Germinal center (tissue), 1 donor: Measurements from ENCODE around the gene ZNF536.
"Not testable (repeated sequence)": the region's sequence is repeated elsewhere in the genome, so short reads cannot be mapped to it uniquely, and the experiment has no call there.

Source experiments
- DNase-seq: peaks from one replicate; pipeline ENCODE4 v3.0.0; 2012; ENCODE audit warnings: mixed read lengths, low spot score

ZNF536 gene

GRCh38 chr19:30388819-30389218, 16.6 kb downstream of the ZNF536 start:
- no peak for DNase-seq

DNA sequence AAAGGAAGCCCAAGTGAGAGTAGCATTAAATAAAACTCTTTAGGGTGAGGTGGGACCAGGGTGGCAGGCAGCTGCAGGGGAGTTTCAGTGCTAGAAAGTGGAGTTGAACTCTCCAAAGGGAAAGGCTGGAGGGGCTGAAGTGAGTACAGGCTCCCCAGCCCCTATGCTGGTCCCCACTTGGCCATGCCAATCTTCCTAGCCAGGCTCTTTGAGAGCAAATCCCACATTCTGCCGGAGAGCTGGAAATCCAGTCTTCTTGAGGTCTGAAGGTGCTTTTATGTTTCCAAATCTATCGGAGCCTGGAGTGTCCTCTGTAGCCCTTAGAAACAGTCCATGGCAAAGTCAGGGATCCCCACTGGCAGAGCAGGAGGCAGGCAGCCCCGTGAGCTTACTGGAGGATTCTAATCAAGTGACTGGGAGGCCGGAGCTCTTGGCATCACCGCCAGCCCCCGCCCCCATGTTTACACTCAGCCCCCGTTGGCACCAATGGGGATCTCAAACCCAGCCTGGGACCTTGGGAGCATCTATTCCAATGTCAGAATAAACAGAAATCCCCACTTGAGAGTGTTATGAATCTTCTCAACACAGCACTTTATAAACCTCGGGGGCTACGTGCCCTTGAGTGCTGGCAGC, 18.3 kb downstream of the ZNF536 start:
- DNase-seq = no peak

- DNase-seq = no peak
These were observed 18.9 kb downstream of the ZNF536 start for GRCh38 chr19:30391052-30391451.

GRCh38 chr19:30391554-30392551, 19.7 kb downstream of the ZNF536 start:
- DNase-seq = no peak

GRCh38 chr19:30393046-30393445, 20.9 kb downstream of the ZNF536 start:
- DNase-seq = no peak

GRCh38 chr19:30393729-30394480, 21.7 kb downstream of the ZNF536 start:
- DNase-seq = no peak

DNA sequence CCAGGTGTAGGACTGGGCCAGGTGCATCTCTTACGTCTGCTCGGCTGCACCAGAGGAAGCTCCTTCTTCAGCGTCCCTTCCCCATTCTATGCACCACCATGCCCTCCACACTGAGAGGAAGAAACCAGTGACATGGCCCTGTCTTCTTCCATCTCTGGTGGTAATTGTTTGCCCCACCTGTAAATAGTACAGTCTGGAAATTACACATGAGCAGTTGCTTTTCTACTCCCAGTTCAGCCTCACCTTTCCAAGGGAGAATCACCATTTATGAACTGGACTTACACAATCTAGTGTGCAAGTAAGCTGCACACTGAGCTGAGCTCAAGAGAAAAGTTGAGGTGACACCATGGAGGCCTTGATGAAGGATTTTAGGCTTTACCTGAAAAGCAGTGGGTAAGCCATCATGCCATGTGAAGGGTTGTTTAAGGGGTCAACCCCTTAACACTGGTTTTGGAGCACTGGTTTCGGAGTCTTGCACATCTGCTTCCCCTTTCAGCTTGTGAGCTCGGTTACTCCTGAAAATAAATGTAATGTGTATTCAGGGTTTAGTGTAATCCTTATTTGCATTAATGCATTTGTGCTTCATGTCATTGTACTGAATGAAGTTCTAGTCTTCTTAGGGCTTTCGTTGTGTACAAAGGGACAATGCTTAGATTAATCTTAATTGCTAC, 22.4 kb downstream of the ZNF536 start:
- DNase-seq = no peak

- no peak for DNase-seq
These were observed 23.1 kb downstream of the ZNF536 start for GRCh38 chr19:30395283-30395682.

DNA sequence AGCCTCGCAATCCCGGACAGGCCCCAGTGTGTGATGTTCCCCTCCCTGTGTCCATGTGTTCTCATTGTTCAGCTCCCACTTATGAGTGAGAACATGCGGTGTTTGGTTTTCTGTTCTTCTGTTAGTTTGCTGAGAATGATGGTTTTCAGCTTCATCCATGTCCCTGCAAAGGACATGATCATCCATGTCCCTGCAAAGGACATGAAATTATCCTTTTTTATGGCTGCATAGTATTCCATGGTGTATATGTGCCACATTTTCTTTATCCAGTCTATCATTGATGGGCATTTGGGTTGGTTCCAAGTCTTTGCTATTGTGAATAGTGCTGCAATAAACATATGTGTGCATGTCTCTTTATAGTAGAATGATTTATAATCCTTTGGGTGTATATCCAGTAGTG, 26.4 kb downstream of the ZNF536 start:
- not testable (repeated sequence) for DNase-seq

DNA sequence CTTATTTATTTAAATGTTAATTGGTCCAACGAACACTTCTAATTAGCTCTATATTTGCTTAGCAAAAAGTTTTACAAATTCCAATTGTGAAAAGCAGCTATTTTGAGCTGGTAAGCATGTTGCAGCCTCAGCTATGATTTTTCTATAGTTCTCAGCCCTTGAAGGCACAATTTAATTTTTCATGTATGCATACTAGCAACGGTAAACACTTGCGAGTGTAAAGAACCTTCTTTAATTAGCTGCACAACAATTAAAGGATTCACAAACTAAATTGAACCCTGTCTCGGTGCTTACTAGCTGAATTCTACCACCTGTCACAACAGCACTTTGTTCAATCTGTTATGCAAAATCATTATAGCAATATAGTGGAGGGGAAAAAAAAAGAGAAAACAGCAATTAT, 29.8 kb downstream of the ZNF536 start:
- no peak for DNase-seq

- DNase-seq = no peak
These were observed 30.4 kb downstream of the ZNF536 start for GRCh38 chr19:30402436-30403202.

DNA sequence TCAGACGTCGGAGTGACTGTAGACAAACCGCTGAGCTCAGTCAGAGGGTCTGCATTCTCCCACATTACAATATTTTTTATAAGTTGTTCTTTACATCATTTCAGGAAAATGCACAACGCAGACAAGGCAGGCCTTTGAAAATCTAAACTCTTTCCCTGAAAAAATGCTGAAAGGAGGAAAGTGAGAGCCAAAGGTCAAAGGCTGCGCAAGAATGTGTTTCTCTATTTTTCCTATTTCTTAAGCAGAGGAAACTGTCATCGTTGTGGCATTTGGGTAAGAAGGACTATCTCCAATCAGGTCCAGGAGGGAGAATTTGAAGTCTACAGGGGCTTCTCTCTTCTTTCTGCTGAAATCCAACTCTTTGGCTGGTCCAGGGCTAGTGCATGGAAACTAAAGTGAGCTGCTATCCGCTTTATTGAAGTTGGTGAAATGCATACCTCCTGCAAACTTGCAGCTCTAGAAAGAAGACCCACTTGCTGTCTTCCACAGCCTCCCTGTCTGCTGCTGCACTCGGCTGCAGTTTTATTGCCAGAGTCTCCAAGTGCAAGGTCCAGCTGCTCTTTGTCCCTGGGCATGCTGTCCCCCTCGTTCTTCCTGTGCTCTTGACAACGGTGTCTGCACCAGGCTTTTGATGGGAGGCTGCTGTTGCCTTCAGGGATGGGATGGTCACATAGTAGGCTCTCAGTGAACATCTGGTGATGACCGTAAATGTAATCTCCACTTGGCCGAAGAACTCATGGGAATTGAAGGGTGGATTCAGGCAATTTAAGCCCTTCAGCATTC, 31.2 kb downstream of the ZNF536 start:
- DNase-seq = no peak

- DNase-seq = peak; percentile 18
These were observed 34.3 kb downstream of the ZNF536 start for GRCh38 chr19:30406220-30407067.

DNA sequence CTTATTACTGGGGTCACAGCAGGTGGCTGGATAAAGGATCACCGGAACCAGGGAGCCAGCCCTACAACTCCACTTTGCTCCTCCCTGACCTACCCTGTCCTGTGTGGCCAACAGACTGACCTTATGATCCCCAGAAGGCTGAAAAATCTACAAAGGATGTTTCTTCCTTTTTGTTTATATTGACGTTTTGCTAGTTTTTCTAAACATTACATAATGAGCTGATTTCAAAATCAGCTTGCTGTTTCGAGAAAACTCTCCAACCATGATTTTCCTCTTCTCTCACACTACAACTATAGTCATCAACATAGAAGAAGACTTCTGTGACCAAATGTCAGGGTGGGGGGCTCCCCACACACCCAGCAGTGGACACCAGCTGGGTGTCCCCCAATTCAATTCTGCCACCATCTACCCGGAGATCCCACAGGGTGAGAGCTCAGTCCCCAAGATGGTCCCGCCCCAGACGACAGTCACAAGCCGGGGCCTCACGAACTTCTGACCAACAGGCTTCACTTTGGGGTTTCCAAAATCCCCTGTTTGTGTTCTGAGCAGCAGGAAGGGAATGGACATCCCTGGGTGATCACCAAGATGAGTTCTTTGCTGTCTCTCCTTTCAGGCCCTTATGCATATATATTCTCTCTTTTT, 35.0 kb downstream of the ZNF536 start:
- DNase-seq = no peak

- no peak for DNase-seq
These were observed 36.6 kb downstream of the ZNF536 start for GRCh38 chr19:30408734-30409301.

GRCh38 chr19:30411714-30412113, 39.5 kb downstream of the ZNF536 start:
- no peak for DNase-seq

DNA sequence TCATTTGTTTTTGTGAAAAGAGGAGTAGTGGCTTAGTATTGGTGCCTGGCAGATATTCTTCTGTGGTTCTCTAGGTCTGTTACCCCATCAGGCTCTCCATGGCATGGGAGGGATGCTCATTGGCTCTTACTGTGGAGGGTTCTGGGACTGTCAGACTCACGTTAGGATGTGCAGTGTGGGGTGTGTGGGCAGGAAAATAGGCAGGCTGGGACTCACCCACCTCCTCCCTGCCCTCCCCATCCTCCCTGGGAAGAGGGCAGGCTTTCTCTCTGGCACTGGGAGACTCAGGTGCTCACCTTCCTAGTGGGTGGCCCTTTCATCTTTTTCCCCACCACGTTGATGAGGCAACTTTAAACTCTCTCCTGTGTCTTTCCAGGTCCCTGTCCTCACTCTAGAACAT, 44.2 kb downstream of the ZNF536 start:
- no peak for DNase-seq

DNA sequence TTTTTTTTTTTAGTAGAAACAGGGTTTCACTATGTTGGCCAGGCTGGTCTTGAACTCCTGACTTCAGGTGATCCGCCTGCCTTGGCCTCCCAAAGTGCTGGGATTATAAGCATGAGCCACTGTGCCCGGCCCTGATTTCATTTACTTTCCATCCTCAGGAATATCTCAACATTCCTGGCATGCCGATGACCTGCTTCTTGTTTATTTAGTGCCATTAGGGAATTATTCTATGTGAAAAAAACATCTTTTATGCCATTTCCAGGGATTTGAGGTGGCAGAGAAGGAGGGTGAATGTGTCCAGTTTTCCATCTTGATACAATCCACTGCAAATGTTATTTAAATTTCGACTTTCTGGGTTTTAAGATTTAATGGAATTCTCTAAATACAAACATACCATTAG, 45.0 kb downstream of the ZNF536 start:
- not testable (repeated sequence) for DNase-seq
